SK-N-SH (cell line): ENCODE data around the gene USP11. TPM values are rescaled to one million over a fixed set of nuclear protein-coding genes. Genes with fewer than 3 reads are reported as not detected.
A peak's percentile ranks its signal among the peaks of the same experiment; 100 is the strongest.

Source experiments
- CTCF ChIA-PET: fragments of 300-600, 350-600 bp; formaldehyde crosslinking; extraction: SDS; loops from one replicate; lab custom pipeline; 2021; lab: Yijun Ruan, JAX
- POLR2A ChIA-PET: fragments of 350-600 bp; sonication (Branson Sonifier 250); formaldehyde crosslinking; extraction: SDS; loops from one replicate; lab custom pipeline; 2020; ENCODE audit warnings: antibody characterized with exemption, inconsistent platforms; lab: Yijun Ruan, JAX
- DNase-seq: peaks from one replicate; pipeline ENCODE4 v3.0.0; 2012
- H2AFZ ChIP-seq: fragments of 200-600 bp; sonication (generic); 2 replicates; pipeline ENCODE4 v1.8.1; 2016; ENCODE audit warnings: antibody characterized with exemption, mild to moderate bottlenecking, low read depth
- H3F3A ChIP-seq: fragments of 200-600 bp; sonication (generic); replicated peaks from 2 replicates; pipeline ENCODE3; 2016; ENCODE audit warnings: antibody characterized with exemption, mild to moderate bottlenecking; ENCODE audit not compliant: insufficient read depth
- H3K27ac ChIP-seq, 2 experiments: fragments of 200-500 bp in 1 of 2; fragments of 200-600 bp in 1 of 2; sonication (Bioruptor generic) in 1 of 2; sonication (generic), shearing (Covaris generic) in 1 of 2; 2 replicates each; pipeline versions ENCODE4 v1.5.1 to v1.6.1; 2014 to 2016; ENCODE audit warnings: low read depth in 2 of 2, inconsistent platforms in 1 of 2, low read length in 1 of 2, mild to moderate bottlenecking in 1 of 2, mixed read lengths in 1 of 2
- H3K27me3 ChIP-seq: fragments of 200-600 bp; sonication (generic), shearing (Covaris generic); 2 replicates; pipeline ENCODE4 v1.6.1; 2016; ENCODE audit warnings: mixed run types; ENCODE audit not compliant: insufficient read depth
- H3K36me3 ChIP-seq, 2 experiments: fragments of 200-500 bp in 1 of 2; fragments of 200-600 bp in 1 of 2; sonication (Bioruptor generic) in 1 of 2; sonication (generic) in 1 of 2; replicated peaks in 1 of 2; 2 replicates each; pipeline versions ENCODE3 to v1.5.1; 2014 to 2016; ENCODE audit warnings: low read length in 1 of 2, mild to moderate bottlenecking in 1 of 2; ENCODE audit not compliant: insufficient read depth in 2 of 2, control insufficient read depth in 1 of 2
- H3K4me1 ChIP-seq, 2 experiments: fragments of 200-500 bp in 1 of 2; fragments of 200-600 bp in 1 of 2; sonication (Bioruptor generic) in 1 of 2; sonication (generic), shearing (Covaris generic) in 1 of 2; 2 replicates each; pipeline versions ENCODE4 v1.5.1 to v1.6.1; 2014 to 2016; ENCODE audit warnings: low read depth in 1 of 2, low read length in 1 of 2, mixed run types in 1 of 2; ENCODE audit not compliant: insufficient read depth in 2 of 2, control insufficient read depth in 1 of 2
- H3K4me2 ChIP-seq: fragments of 200-600 bp; sonication (generic), shearing (Covaris generic); 2 replicates; pipeline ENCODE4 v1.6.1; 2017; ENCODE audit warnings: mixed run types
- H3K4me3 ChIP-seq, 2 experiments: fragments of 200-500 bp in 1 of 2; fragments of 200-600 bp in 1 of 2; sonication (Bioruptor generic) in 1 of 2; sonication (generic), shearing (Covaris generic) in 1 of 2; 2 replicates each; pipeline versions ENCODE4 v1.5.1 to v1.8.1; 2014 to 2016; ENCODE audit warnings: low read depth in 2 of 2, inconsistent platforms in 1 of 2, low read length in 1 of 2, mild to moderate bottlenecking in 1 of 2, mixed read lengths in 1 of 2, moderate library complexity in 1 of 2
- H3K79me2 ChIP-seq: fragments of 200-600 bp; sonication (generic); 2 replicates; pipeline ENCODE4 v1.8.1; 2017; ENCODE audit warnings: mild to moderate bottlenecking; ENCODE audit not compliant: insufficient read depth
- H3K9ac ChIP-seq: fragments of 200-600 bp; sonication (generic); 2 replicates; pipeline ENCODE4 v1.6.1; 2017; ENCODE audit warnings: mixed run types
- H3K9me2 ChIP-seq: fragments of 200-600 bp; sonication (generic); 2 replicates; pipeline ENCODE4 v1.6.1; 2017; ENCODE audit warnings: mixed run types
- H3K9me3 ChIP-seq: fragments of 200-600 bp; sonication (generic); 2 replicates; pipeline ENCODE4 v1.6.1; 2017; ENCODE audit warnings: mixed run types, mild to moderate bottlenecking, moderate library complexity
- H4K20me1 ChIP-seq: fragments of 200-600 bp; sonication (generic); 2 replicates; pipeline ENCODE4 v1.6.1; 2017; ENCODE audit warnings: mild to moderate bottlenecking, mixed run types; ENCODE audit not compliant: insufficient read depth
- FOSL2 ChIP-seq: IDR thresholded peaks from 2 replicates; pipeline ENCODE4 v1.4.0; 2012; ENCODE audit warnings: low read depth, mild to moderate bottlenecking, moderate library complexity, borderline replicate concordance
- GABPA ChIP-seq: IDR thresholded peaks from 2 replicates; pipeline ENCODE4 v1.4.0; 2012; ENCODE audit warnings: low read depth, mild to moderate bottlenecking
- MAX ChIP-seq: IDR thresholded peaks from 2 replicates; pipeline ENCODE4 v1.4.0; 2012; ENCODE audit warnings: low read depth
- POLR2AphosphoS5 ChIP-seq: IDR thresholded peaks from 2 replicates; pipeline ENCODE4 v1.6.1; 2012; ENCODE audit warnings: low read depth, low read length
- REST ChIP-seq: IDR thresholded peaks from 2 replicates; pipeline ENCODE4 v1.6.1; 2012; ENCODE audit warnings: mild to moderate bottlenecking, low read depth, low read length, moderate library complexity
- RFX5 ChIP-seq: IDR thresholded peaks from 2 replicates; pipeline ENCODE4 v1.6.1; 2012; ENCODE audit warnings: mild to moderate bottlenecking, improper control_type of control experiment, low read length
- TCF12 ChIP-seq: IDR thresholded peaks from 2 replicates; pipeline ENCODE4 v1.4.0; 2012
- WGBS: methylation state at CpG from one replicate; pipeline ENCODE4 v1.1.6; 2017; ENCODE audit warnings: low lambda C conversion rate; 5-methylcytosine and 5-hydroxymethylcytosine counted together
- polyA plus RNA-seq, 3 experiments: library from polyadenylated mRNA; depleted of rRNA; stranded (reverse); fragments of >200 nt; gene quantifications; 2 replicates each; pipeline ENCODE4 v1.2.3, GENCODE V29; 2012

USP11 gene
- polyA plus RNA-seq, 1 of the 3 experiments (the other 2 are of a cell fraction) = 53.1 TPM

GRCh38 chrX:47194194-47194787 lies 38.5 kb upstream of the USP11 start:
- ChIA-PET CTCF (interaction anchor here (1.0 to 3.5 kb wide), 5 partner anchors 16 to 833 kb away, joined by 3 to 26 read pairs (median 3); partner anchors contain the start of gene RBM10), POLR2A (no interaction called here)
- no peaks in the 10 kb centered on the region for H3K9me3 ChIP-seq
- 23% methylated on average over 9 of the region's 14 CpGs for WGBS
- H3K9ac ChIP-seq = peak overlapping the region; percentile 95
- no peaks in the 10 kb centered on the region for H3K27me3 ChIP-seq
- H2AFZ ChIP-seq = peak overlapping the region; percentile 70
- H3K27ac ChIP-seq = peak overlapping the region; percentile 89 to 93
- no peak for DNase-seq
- TF ChIP-seq RFX5 (no peak), POLR2AphosphoS5 (no peak), MAX (no peak)
- no peaks in the 10 kb centered on the region for H3K9me2 ChIP-seq
- H3K79me2 ChIP-seq = peaks cover 64% of the 10 kb centered on the region
- peaks cover 32 to 34% of the 10 kb centered on the region in 2 experiments for H3K36me3 ChIP-seq
- peaks cover 16 to 36% of the 10 kb centered on the region in 2 experiments for H3K4me1 ChIP-seq
- peak overlapping the region; percentile 86 for H3K4me2 ChIP-seq
- H3K4me3 ChIP-seq = peak overlapping the region; percentile 83 to 96
- no peaks in the 10 kb centered on the region for H3F3A ChIP-seq
- peaks cover 48% of the 10 kb centered on the region for H4K20me1 ChIP-seq

- peaks cover 16 to 36% of the 10 kb centered on the region in 2 experiments for H3K4me1 ChIP-seq
- POLR2A ChIA-PET = no interaction called here
- peaks cover 54% of the 10 kb centered on the region for H4K20me1 ChIP-seq
- no peaks in the 10 kb centered on the region for H3K9me3 ChIP-seq
- peak overlapping the region; percentile 37; the same call in 1 of the 2 replicates for H3K9ac ChIP-seq
- no peaks in the 10 kb centered on the region for H3F3A ChIP-seq
- peak overlapping the region; percentile 86 for H3K4me2 ChIP-seq
- H3K27ac ChIP-seq = no peak overlapping the region
- peak overlapping the region; percentile 22 to 83 for H3K4me3 ChIP-seq
- H2AFZ ChIP-seq = no peak overlapping the region
- CTCF ChIA-PET = interaction anchor here (2.3 kb wide), 1 partner anchor 188 kb away, joined by 14 read pairs; no protein-coding TSS in a partner anchor
- no peaks in the 10 kb centered on the region for H3K27me3 ChIP-seq
- WGBS = 76% methylated on average over 3 of the region's 3 CpGs
- no peaks in the 10 kb centered on the region for H3K9me2 ChIP-seq
- H3K36me3 ChIP-seq = peaks cover 46 to 50% of the 10 kb centered on the region in 2 experiments
- TF ChIP-seq GABPA (no peak), POLR2AphosphoS5 (no peak), FOSL2 (no peak), REST (no peak), TCF12 (no peak)
- H3K79me2 ChIP-seq = peaks cover 64% of the 10 kb centered on the region
- DNase-seq = no peak
Measured at GRCh38 chrX:47196098-47196497, 36.7 kb upstream of the USP11 start.
